Measurements from ENCODE around the gene PXDC1. TPM values are rescaled to one million over a fixed set of nuclear protein-coding genes. Genes with fewer than 3 reads are reported as not detected.

Gene PXDC1
- total and polyA plus RNA-seq, 4 donors = 24.1 to 106 (median 77.6) TPM

GRCh38 chr6:3778701-3779573 lies 27.4 kb upstream of the PXDC1 start:
- WGBS = 93% methylated on average over 11 of the region's 11 CpGs
- no peaks in the 10 kb centered on the region for H3K4me1 ChIP-seq (ENCODE audit: control insufficient read depth in 4 of 4, insufficient read depth in 4 of 4, low read length in 3 of 4)
- DNase-seq (ENCODE audit: low spot score) = no peak
- no peak overlapping the region for H3K27ac ChIP-seq (ENCODE audit: low read depth in 1 of 2, low read length in 2 of 2)
- no peak overlapping the region for H3K9ac ChIP-seq (ENCODE audit: low read depth in 1 of 2, low read length in 2 of 2)
- no peaks in the 10 kb centered on the region for H3K9me3 ChIP-seq (ENCODE audit: control insufficient read depth in 4 of 4, low read length in 3 of 4)
- TF ChIP-seq YY1 (IDR thresholded peaks at IDR 0.05) (no peak), MAX (IDR thresholded peaks at IDR 0.05) (no peak), HNF4G (IDR thresholded peaks at IDR 0.05) (no peak), FOXA2 (IDR thresholded peaks at IDR 0.05) (no peak), JUND (IDR thresholded peaks at IDR 0.05) (no peak), ATF3 (IDR thresholded peaks at IDR 0.05) (no peak), RAD21 (IDR thresholded peaks at IDR 0.05) (no peak), FOXA1 (IDR thresholded peaks at IDR 0.05) (no peak), HNF4A (conservative IDR thresholded peaks at IDR 0.05) (no peak), TAF1 (conservative IDR thresholded peaks at IDR 0.05) (no peak)
- TF ChIP-seq, protein P1, sequence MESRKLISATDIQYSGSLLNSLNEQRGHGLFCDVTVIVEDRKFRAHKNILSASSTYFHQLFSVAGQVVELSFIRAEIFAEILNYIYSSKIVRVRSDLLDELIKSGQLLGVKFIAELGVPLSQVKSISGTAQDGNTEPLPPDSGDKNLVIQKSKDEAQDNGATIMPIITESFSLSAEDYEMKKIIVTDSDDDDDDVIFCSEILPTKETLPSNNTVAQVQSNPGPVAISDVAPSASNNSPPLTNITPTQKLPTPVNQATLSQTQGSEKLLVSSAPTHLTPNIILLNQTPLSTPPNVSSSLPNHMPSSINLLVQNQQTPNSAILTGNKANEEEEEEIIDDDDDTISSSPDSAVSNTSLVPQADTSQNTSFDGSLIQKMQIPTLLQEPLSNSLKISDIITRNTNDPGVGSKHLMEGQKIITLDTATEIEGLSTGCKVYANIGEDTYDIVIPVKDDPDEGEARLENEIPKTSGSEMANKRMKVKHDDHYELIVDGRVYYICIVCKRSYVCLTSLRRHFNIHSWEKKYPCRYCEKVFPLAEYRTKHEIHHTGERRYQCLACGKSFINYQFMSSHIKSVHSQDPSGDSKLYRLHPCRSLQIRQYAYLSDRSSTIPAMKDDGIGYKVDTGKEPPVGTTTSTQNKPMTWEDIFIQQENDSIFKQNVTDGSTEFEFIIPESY (IDR thresholded peaks at IDR 0.05) = no peak
- H3K4me3 ChIP-seq (ENCODE audit: low read depth in 1 of 3, low read length in 3 of 3) = no peak overlapping the region
- H3K27me3 ChIP-seq (ENCODE audit: control insufficient read depth in 4 of 4, insufficient read depth in 4 of 4, low read length in 3 of 4) = no peaks in the 10 kb centered on the region
- H3K36me3 ChIP-seq (ENCODE audit: control insufficient read depth in 4 of 4, insufficient read depth in 3 of 4, low read depth in 1 of 4, low read length in 3 of 4) = no peaks in the 10 kb centered on the region

DNA sequence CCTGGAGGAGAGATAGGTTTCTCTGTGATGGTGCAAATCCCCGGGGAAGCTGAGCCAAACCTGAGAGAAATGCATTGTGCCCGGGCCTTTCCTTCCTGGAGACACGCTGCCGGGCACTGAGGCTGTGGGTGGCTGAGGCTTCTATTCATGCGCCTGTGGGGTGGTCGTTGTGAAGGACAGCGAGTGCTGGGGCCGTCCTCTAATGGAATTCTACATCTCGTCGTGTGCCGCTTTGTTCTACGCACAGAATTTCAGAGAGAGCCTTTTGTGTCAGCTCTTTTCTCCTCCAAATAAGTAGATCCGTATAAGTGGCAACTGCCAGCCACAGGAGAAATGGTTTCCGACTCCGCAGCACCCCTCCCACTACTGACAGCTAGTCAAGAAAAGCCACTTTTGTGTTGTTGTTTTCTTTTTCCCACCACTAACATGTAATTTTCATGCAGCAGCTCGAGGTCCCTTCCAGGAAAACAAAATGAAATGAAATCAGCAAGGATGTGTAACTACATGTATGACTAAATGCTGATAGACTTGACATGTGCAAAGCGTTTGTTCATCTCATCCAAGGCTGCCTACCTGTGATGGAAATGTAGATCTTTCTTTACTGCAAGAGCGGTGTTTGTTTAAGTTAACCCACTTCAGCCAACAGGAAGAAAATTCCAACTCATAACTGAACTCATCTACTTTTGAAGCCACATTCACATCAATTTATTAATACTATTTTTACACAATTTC lies 26.4 kb upstream of the PXDC1 start:
- 84% methylated on average over 18 of the region's 18 CpGs for WGBS
- no peak for DNase-seq (ENCODE audit: low spot score)
- H3K27me3 ChIP-seq (ENCODE audit: control insufficient read depth in 4 of 4, insufficient read depth in 4 of 4, low read length in 3 of 4) = no peaks in the 10 kb centered on the region
- TF ChIP-seq RAD21 (IDR thresholded peaks at IDR 0.05) (no peak), EGR1 (IDR thresholded peaks at IDR 0.05; ENCODE audit: low read depth in 2 of 2) (no peak), JUND (IDR thresholded peaks at IDR 0.05) (no peak), SP1 (IDR thresholded peaks at IDR 0.05) (no peak), FOXA2 (IDR thresholded peaks at IDR 0.05) (no peak), RXRA (IDR thresholded peaks at IDR 0.05) (no peak), TAF1 (conservative IDR thresholded peaks at IDR 0.05) (no peak), MAX (IDR thresholded peaks at IDR 0.05) (no peak), YY1 (IDR thresholded peaks at IDR 0.05) (no peak), HNF4G (IDR thresholded peaks at IDR 0.05) (no peak), NR2F2 (IDR thresholded peaks at IDR 0.05) (no peak), ATF3 (IDR thresholded peaks at IDR 0.05) (no peak)
- no peak overlapping the region for H3K9ac ChIP-seq (ENCODE audit: low read depth in 1 of 2, low read length in 2 of 2)
- H3K27ac ChIP-seq (ENCODE audit: low read depth in 1 of 2, low read length in 2 of 2) = no peak overlapping the region
- H3K4me1 ChIP-seq (ENCODE audit: control insufficient read depth in 4 of 4, insufficient read depth in 4 of 4, low read length in 3 of 4) = peaks cover 0 to 3% (median 1%) of the 10 kb centered on the region in 4 donors
- H3K4me3 ChIP-seq (ENCODE audit: low read depth in 1 of 3, low read length in 3 of 3) = no peak overlapping the region
- H3K9me3 ChIP-seq (ENCODE audit: control insufficient read depth in 4 of 4, low read length in 3 of 4) = no peaks in the 10 kb centered on the region
- H3K36me3 ChIP-seq (ENCODE audit: control insufficient read depth in 4 of 4, insufficient read depth in 3 of 4, low read depth in 1 of 4, low read length in 3 of 4) = no peaks in the 10 kb centered on the region

Data from liver (tissue), 9 donors.